K562 (cell line): Measurements from ENCODE around the gene ANTXRL. TPM values are rescaled to one million over a fixed set of nuclear protein-coding genes. Genes with fewer than 3 reads are reported as not detected.
A peak's percentile ranks its signal among the peaks of the same experiment; 100 is the strongest.

ENCODE experiments used
- CC2D1A ChIP-seq: fragments of 450-650 bp; IDR thresholded peaks from 2 replicates; pipeline ENCODE4 v1.6.1; 2017; ENCODE audit warnings: mild to moderate bottlenecking
- ESRRA ChIP-seq: fragments of 450-650 bp; IDR thresholded peaks from 2 replicates; pipeline ENCODE4 v1.6.1; 2014; ENCODE audit warnings: low read depth, mild to moderate bottlenecking, moderate library complexity, borderline replicate concordance
- FOXJ2 ChIP-seq: fragments of 200-800 bp; sonication (Bioruptor generic); IDR thresholded peaks from 2 replicates; pipeline ENCODE4 v1.6.1; 2016; ENCODE audit warnings: missing genetic modification characterization, missing compliant biosample characterization
- GABPA ChIP-seq: fragments of 200-800 bp; sonication (Bioruptor generic); conservative IDR thresholded peaks from 2 replicates; pipeline ENCODE4 v1.6.1; 2016; ENCODE audit warnings: low read depth, missing genetic modification characterization, missing compliant biosample characterization
- HBP1 ChIP-seq: fragments of 450-650 bp; formaldehyde crosslinking; IDR thresholded peaks from 2 replicates; pipeline ENCODE4 v1.4.0; 2022; ENCODE audit warnings: missing genetic modification characterization
- MYNN ChIP-seq, 2 experiments: sonication (generic); formaldehyde crosslinking in 1 of 2; IDR thresholded peaks; 2 replicates each; pipeline versions ENCODE4 v1.5.0 to v1.6.1; 2016 to 2020; ENCODE audit warnings: antibody characterized with exemption in 1 of 2, missing genetic modification reagents in 1 of 2
- NFIC ChIP-seq: fragments of 450-650 bp; IDR thresholded peaks from 2 replicates; pipeline ENCODE4 v1.6.1; 2017; ENCODE audit warnings: mild to moderate bottlenecking, inconsistent platforms
- PATZ1 ChIP-seq: fragments of 250-450 bp; sonication (Bioruptor Pico); IDR thresholded peaks from 2 replicates; pipeline ENCODE4 v1.5.0; 2020; ENCODE audit warnings: mild to moderate bottlenecking, borderline replicate concordance
- PRDM10 ChIP-seq: fragments of 450-650 bp; IDR thresholded peaks from 2 replicates; pipeline ENCODE4 v1.6.1; 2018; ENCODE audit not compliant: partially characterized antibody
- PRMT5 ChIP-seq: sonication (generic); formaldehyde crosslinking; IDR thresholded peaks from 2 replicates; pipeline ENCODE4 v1.5.0; 2020; ENCODE audit warnings: missing genetic modification reagents
- SIX5 ChIP-seq, 2 experiments: IDR thresholded peaks; 2 replicates each; pipeline ENCODE4 v1.6.1; 2011; ENCODE audit warnings: low read length in 2 of 2, borderline replicate concordance in 1 of 2, low read depth in 1 of 2, mild to moderate bottlenecking in 1 of 2, moderate library complexity in 1 of 2; ENCODE audit not compliant: insufficient read depth in 1 of 2
- SMARCB1 ChIP-seq: IDR thresholded peaks from 2 replicates; pipeline ENCODE4 v1.6.1; 2011; ENCODE audit warnings: improper control_type of control experiment, low read depth; ENCODE audit not compliant: insufficient read length
- ZNF133 ChIP-seq: fragments of 250-450 bp; sonication (Bioruptor Pico); IDR thresholded peaks from 2 replicates; pipeline ENCODE4 v1.4.0; 2020; ENCODE audit warnings: mild to moderate bottlenecking
- ZNF507 ChIP-seq: conservative IDR thresholded peaks from 2 replicates; pipeline ENCODE4 v1.6.1; 2017; ENCODE audit warnings: missing genetic modification characterization, missing compliant biosample characterization
- polyA plus RNA-seq, 8 experiments: library from polyadenylated mRNA; depleted of rRNA in 4 of 8; stranded (reverse) in 5 of 8; unstranded in 3 of 8; fragments of >200 nt; fragmentation: Nextera tagmentation in 2 of 8; fragmentation: Illumina TruSeq in 1 of 8; extraction: Ambion mirVana in 2 of 8; extraction: Trizol in 1 of 8; gene quantifications; 2 replicates each; pipeline versions ENCODE4 v1.2.1 to v1.2.3, GENCODE V29; 2011 to 2014; ENCODE audit warnings: inconsistent platforms in 1 of 8, missing spikeins in 1 of 8
- total RNA-seq, 7 experiments: library from RNA; depleted of rRNA in 6 of 7; stranded (reverse); fragments of >200 nt in 6 of 7; fragmentation: Illumina TruSeq in 2 of 7; extraction: Trizol in 2 of 7; gene quantifications; 2 replicates each; pipeline versions ENCODE4 v1.2.1 to v1.2.3, GENCODE V29; 2011 to 2021; ENCODE audit warnings: low replicate concordance in 1 of 7
- TF ChIP-seq, protein P1 (sequence below), 2 experiments: fragments of 200-800 bp in 1 of 2; sonication (Bioruptor generic) in 1 of 2; sonication (generic) in 1 of 2; formaldehyde crosslinking in 1 of 2; IDR thresholded peaks in 1 of 2; conservative IDR thresholded peaks in 1 of 2; 2 replicates each; pipeline versions ENCODE4 v1.5.0 to v1.6.1; 2016 to 2020; ENCODE audit warnings: missing compliant biosample characterization in 1 of 2, missing genetic modification characterization in 1 of 2, missing genetic modification reagents in 1 of 2

ANTXRL gene
- total and polyA plus RNA-seq, 9 of the 15 experiments (the other 6 are each of a cell fraction or from before 2014, with no cell fraction given), result not detected

- TF ChIP-seq, protein P1, sequence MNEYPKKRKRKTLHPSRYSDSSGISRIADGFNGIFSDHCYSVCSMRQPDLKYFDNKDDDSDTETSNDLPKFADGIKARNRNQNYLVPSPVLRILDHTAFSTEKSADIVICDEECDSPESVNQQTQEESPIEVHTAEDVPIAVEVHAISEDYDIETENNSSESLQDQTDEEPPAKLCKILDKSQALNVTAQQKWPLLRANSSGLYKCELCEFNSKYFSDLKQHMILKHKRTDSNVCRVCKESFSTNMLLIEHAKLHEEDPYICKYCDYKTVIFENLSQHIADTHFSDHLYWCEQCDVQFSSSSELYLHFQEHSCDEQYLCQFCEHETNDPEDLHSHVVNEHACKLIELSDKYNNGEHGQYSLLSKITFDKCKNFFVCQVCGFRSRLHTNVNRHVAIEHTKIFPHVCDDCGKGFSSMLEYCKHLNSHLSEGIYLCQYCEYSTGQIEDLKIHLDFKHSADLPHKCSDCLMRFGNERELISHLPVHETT (CRISPR knock-in tag; conservative IDR thresholded peaks at IDR 0.05 in 1 of 2, IDR thresholded peaks at IDR 0.05 in 1 of 2), result peak in 1 of 2 experiments; percentile 31; a peak in 1 of 4 replicates
- TF ChIP-seq HBP1 (CRISPR knock-in tag) (no peak), ZNF507 (no peak), CC2D1A (no peak), ZNF133 (CRISPR knock-in tag) (no peak), SIX5 (IDR thresholded peaks at IDR 0.05; ENCODE audit: borderline replicate concordance in 1 of 2, insufficient read depth in 1 of 2, low read depth in 1 of 2, low read length in 2 of 2) (no peak), NFIC (peak; percentile 77), GABPA (tag) (no peak), MYNN (IDR thresholded peaks at IDR 0.05) (no peak), MYNN (CRISPR knock-in tag; IDR thresholded peaks at IDR 0.05) (no peak), PRDM10 (no peak), SMARCB1 (no peak), FOXJ2 (tag) (no peak), PATZ1 (CRISPR knock-in tag) (no peak), PRMT5 (CRISPR knock-in tag) (no peak), ESRRA (no peak)
These were observed 38.8 kb upstream of the ANTXRL start (continued) for GRCh38 chr10:46247808-46248569.
